BLaER1 (cell line): ENCODE results near the gene ZNF692.
"Not testable (repeated sequence)": the region's sequence is repeated elsewhere in the genome, so short reads cannot be mapped to it uniquely, and the experiment has no call there.

Source experiments
- H3K27ac ChIP-seq: shearing (Covaris generic); formaldehyde crosslinking; 2 replicates; pipeline ENCODE4 v1.8.1; 2022
- H3K27me3 ChIP-seq: shearing (Covaris generic); formaldehyde crosslinking; 2 replicates; pipeline ENCODE4 v1.8.1; 2022
- H3K36me3 ChIP-seq: shearing (Covaris generic); formaldehyde crosslinking; 2 replicates; pipeline ENCODE4 v1.8.1; 2022
- H3K4me1 ChIP-seq: shearing (Covaris generic); formaldehyde crosslinking; 2 replicates; pipeline ENCODE4 v1.8.1; 2022
- H3K4me2 ChIP-seq: shearing (Covaris generic); formaldehyde crosslinking; 2 replicates; pipeline ENCODE4 v1.8.1; 2022
- H3K4me3 ChIP-seq: shearing (Covaris generic); formaldehyde crosslinking; 2 replicates; pipeline ENCODE4 v1.8.1; 2022
- H3K9ac ChIP-seq: shearing (Covaris generic); formaldehyde crosslinking; 2 replicates; pipeline ENCODE4 v1.8.1; 2022
- H3K9me3 ChIP-seq: shearing (Covaris generic); formaldehyde crosslinking; 2 replicates; pipeline ENCODE4 v1.8.1; 2022
- H4K20me1 ChIP-seq: shearing (Covaris generic); formaldehyde crosslinking; 2 replicates; pipeline ENCODE4 v1.8.1; 2022
- Cebpa-rat ChIP-seq: shearing (Covaris generic); IDR thresholded peaks from 2 replicates; pipeline ENCODE4 v1.8.1; 2022

ZNF692 gene

GRCh38 chr1:248897412-248898337 lies 38.8 kb upstream of the ZNF692 start:
- Histone ChIP-seq H4K20me1 (no peaks in the 10 kb centered on the region), H3K9me3 (no peaks in the 10 kb centered on the region), H3K4me3 (no peak overlapping the region), H3K27me3 (no peaks in the 10 kb centered on the region), H3K9ac (no peak overlapping the region), H3K4me2 (0 out of 2 replicates have a peak overlapping the region, but pooled peaks have one; percentile 1), H3K27ac (no peak overlapping the region), H3K36me3 (no peaks in the 10 kb centered on the region), H3K4me1 (peaks cover 25% of the 10 kb centered on the region)
- TF ChIP-seq Cebpa-rat: no peak

DNA sequence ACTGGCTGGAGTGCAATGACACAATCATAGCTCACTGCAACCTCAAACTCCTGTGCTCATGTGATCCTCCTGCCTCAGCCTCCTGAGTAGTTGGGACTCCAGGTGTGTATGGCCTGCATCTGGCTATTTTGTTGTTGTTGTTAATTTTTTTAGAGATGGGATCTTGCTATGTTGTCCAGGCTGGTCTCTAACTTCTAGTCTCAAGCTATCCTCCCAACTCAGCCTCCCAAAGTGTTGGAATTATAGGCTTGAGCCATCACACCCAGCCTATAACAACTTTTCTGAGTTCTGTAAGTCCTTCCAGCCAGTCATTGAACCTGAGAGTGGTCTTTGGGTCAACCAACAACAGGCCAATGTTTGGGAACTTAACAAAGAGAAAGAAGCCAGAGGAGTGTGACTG lies 36.0 kb upstream of the ZNF692 start:
- no peaks in the 10 kb centered on the region for H4K20me1 ChIP-seq
- H3K27ac ChIP-seq: peak overlapping the region; percentile 18; the same call in 1 of the 2 replicates
- H3K9me3 ChIP-seq: no peaks in the 10 kb centered on the region
- no peak overlapping the region for H3K4me3 ChIP-seq
- peaks cover 30% of the 10 kb centered on the region for H3K4me1 ChIP-seq
- no peaks in the 10 kb centered on the region for H3K27me3 ChIP-seq
- TF ChIP-seq Cebpa-rat: no peak
- H3K36me3 ChIP-seq: no peaks in the 10 kb centered on the region
- H3K4me2 ChIP-seq: peak overlapping the region; percentile 59
- no peak overlapping the region for H3K9ac ChIP-seq

DNA sequence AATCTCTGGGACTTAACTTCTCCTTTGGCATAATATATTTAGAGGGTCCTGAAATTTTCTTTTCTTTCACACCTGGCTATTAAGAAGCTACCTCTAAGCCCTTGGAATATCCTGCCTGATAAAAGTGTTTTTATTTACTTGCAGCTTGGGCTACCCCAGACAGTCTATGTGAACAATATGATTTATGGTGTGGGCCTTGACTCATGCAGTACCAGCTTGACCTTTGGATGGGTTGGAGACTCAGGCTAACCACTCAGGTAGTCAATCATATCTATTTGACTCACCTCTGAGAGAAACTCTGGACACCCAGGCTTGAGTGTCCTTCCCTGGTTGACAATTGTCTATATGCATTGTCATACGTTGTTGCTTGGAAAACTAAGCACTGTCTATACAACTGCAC lies 33.7 kb upstream of the ZNF692 start:
- Histone ChIP-seq H4K20me1 (no peaks in the 10 kb centered on the region), H3K9ac (no peak overlapping the region), H3K9me3 (no peaks in the 10 kb centered on the region), H3K4me2 (peak overlapping the region; percentile 24; the same call in 1 of the 2 replicates), H3K27ac (no peak overlapping the region), H3K4me1 (peaks cover 25% of the 10 kb centered on the region), H3K36me3 (no peaks in the 10 kb centered on the region), H3K4me3 (no peak overlapping the region), H3K27me3 (no peaks in the 10 kb centered on the region)
- TF ChIP-seq Cebpa-rat: no peak

DNA sequence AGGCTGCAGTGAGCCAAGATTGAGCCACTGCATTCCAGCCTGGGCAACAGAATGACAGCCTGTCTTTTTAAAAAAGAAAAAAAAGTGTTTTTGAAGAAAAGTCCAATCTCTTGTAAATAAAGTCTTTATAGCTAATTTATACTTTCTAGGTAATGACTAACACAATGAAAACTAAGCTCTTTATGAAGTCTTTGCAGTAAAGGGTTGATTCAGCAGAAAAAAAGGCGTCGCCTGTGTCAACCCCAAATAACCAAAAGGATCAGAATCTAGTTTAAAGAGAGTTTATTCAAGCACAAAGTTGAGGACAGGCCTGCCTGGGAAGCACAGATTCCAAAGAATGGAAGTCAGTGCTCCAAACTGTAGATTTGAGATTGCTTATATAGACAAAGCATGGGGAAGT lies 32.9 kb upstream of the ZNF692 start:
- Histone ChIP-seq H3K27ac (no peak overlapping the region), H3K27me3 (no peaks in the 10 kb centered on the region), H3K9me3 (no peaks in the 10 kb centered on the region), H3K4me2 (no peak overlapping the region), H3K4me1 (peaks cover 30% of the 10 kb centered on the region), H3K4me3 (no peak overlapping the region), H4K20me1 (no peaks in the 10 kb centered on the region), H3K36me3 (no peaks in the 10 kb centered on the region), H3K9ac (no peak overlapping the region)
- TF ChIP-seq Cebpa-rat: no peak

- H3K4me1 ChIP-seq: peaks cover 39% of the 10 kb centered on the region
- no peaks in the 10 kb centered on the region for H3K36me3 ChIP-seq
- H3K27ac ChIP-seq: no peak overlapping the region
- no peak overlapping the region for H3K4me3 ChIP-seq
- TF ChIP-seq Cebpa-rat: no peak
- H3K4me2 ChIP-seq: no peak overlapping the region
- H4K20me1 ChIP-seq: no peaks in the 10 kb centered on the region
- H3K27me3 ChIP-seq: no peaks in the 10 kb centered on the region
- no peak overlapping the region for H3K9ac ChIP-seq
- no peaks in the 10 kb centered on the region for H3K9me3 ChIP-seq
Measured at GRCh38 chr1:248890549-248891498, 31.9 kb upstream of the ZNF692 start.

DNA sequence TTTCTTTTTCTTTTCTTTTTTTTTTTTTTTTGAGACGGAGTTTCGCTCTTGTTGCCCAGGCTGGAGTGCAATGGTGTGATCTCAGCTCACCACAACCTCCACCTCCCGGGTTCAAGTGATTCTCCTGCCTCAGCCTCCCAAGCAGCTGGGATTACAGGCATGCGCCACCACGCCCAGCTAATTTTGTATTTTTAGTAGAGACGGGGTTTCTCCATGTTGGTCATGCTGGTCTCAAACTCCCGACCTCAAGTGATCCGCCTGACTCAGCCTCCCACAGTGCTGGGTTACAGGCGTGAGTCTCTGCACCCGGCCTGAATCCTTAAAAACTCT lies 31.0 kb upstream of the ZNF692 start:
- H3K27ac ChIP-seq, H3K9ac ChIP-seq, H3K27me3 ChIP-seq, H3K36me3 ChIP-seq, H3K4me3 ChIP-seq, H4K20me1 ChIP-seq, H3K9me3 ChIP-seq, H3K4me2 ChIP-seq: not testable (repeated sequence)
- H3K4me1 ChIP-seq: peaks cover 40% of the 10 kb centered on the region

DNA sequence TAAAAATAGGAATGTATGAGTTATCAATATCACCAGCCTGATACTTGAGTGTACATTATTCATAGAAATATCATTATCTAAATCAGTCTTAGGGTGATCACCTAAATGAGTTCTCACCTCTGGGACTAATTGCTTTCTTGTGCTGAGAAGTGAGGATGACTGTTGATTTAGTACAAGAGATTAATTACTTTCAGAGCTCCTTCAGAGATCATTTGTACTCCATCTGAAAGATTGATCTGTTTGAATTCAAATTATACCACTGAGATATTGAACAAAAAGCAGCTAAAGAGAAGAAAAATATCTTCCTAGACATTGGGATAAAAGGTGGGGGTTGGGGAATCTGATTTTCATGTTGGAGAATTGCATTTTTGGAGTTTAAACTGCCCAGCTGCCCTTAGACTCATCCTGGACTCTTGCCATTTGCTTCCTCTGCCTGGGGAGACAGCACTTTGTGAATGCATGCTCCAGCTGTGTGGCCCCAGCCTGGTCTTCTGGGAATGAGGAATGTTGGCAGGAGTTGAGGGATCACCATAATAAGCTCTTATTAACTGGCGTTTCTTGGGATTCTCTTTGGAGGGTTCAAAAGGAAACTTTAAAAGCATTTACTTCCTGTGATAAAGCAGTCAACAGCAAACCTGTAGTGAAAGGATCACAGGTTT lies 27.5 kb upstream of the ZNF692 start:
- Histone ChIP-seq H3K9ac (no peak overlapping the region; the same call in 1 of the 2 replicates), H3K4me2 (peak overlapping the region; percentile 73), H3K27me3 (no peaks in the 10 kb centered on the region), H3K27ac (peak overlapping the region; percentile 25; the same call in 1 of the 2 replicates), H3K9me3 (no peaks in the 10 kb centered on the region; the same call in 1 of the 2 replicates), H4K20me1 (no peaks in the 10 kb centered on the region), H3K4me3 (no peak overlapping the region), H3K4me1 (peaks cover 29% of the 10 kb centered on the region), H3K36me3 (no peaks in the 10 kb centered on the region)
- TF ChIP-seq Cebpa-rat: no peak

- TF ChIP-seq Cebpa-rat: no peak
- Histone ChIP-seq H3K4me1 (peaks cover 29% of the 10 kb centered on the region), H3K9me3 (no peaks in the 10 kb centered on the region; the same call in 1 of the 2 replicates), H3K36me3 (no peaks in the 10 kb centered on the region), H4K20me1 (no peaks in the 10 kb centered on the region), H3K9ac (no peak overlapping the region), H3K27ac (peak overlapping the region; percentile 25; the same call in 1 of the 2 replicates), H3K27me3 (no peaks in the 10 kb centered on the region), H3K4me2 (peak overlapping the region; percentile 73), H3K4me3 (no peak overlapping the region)
Measured at GRCh38 chr1:248885646-248886045, 26.8 kb upstream of the ZNF692 start.

GRCh38 chr1:248884632-248885295 lies 25.9 kb upstream of the ZNF692 start:
- Histone ChIP-seq H4K20me1 (no peaks in the 10 kb centered on the region), H3K4me1 (peaks cover 29% of the 10 kb centered on the region), H3K4me2 (peak overlapping the region; percentile 73), H3K27me3 (no peaks in the 10 kb centered on the region), H3K36me3 (no peaks in the 10 kb centered on the region), H3K9me3 (no peaks in the 10 kb centered on the region; the same call in 1 of the 2 replicates), H3K4me3 (no peak overlapping the region), H3K27ac (no peak overlapping the region; the same call in 1 of the 2 replicates), H3K9ac (no peak overlapping the region)
- TF ChIP-seq Cebpa-rat: no peak

DNA sequence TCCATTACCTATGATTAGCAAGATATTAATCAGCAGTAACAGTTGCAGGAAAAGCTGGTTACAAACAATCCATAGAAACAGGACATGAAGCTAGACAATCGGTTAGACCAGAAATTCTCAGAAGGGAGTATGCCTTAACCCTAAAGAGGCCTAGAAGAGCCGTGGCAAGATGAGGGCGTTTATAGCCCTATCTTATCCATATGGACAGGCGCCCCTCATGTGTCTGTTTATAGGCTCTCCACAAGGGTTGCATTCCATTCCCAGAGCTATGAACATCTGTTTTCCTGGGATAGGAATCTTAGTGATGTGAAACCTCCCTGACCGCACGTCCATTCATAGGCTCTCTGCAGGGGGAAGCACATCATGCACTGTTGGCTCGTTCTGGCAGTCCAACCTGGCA lies 23.5 kb upstream of the ZNF692 start:
- peaks cover 29% of the 10 kb centered on the region for H3K4me1 ChIP-seq
- not testable (repeated sequence) for H3K36me3 ChIP-seq, H3K4me2 ChIP-seq, H3K9me3 ChIP-seq, H3K27ac ChIP-seq, H4K20me1 ChIP-seq, H3K4me3 ChIP-seq, H3K9ac ChIP-seq, H3K27me3 ChIP-seq
